ENCODE data around the gene DNM3. TPM values are rescaled to one million over a fixed set of nuclear protein-coding genes. Genes with fewer than 3 reads are reported as not detected.

The DNM3 gene
- total RNA-seq, 2 experiments from 2014 or later: 1.6 to 1.8 TPM

DNA sequence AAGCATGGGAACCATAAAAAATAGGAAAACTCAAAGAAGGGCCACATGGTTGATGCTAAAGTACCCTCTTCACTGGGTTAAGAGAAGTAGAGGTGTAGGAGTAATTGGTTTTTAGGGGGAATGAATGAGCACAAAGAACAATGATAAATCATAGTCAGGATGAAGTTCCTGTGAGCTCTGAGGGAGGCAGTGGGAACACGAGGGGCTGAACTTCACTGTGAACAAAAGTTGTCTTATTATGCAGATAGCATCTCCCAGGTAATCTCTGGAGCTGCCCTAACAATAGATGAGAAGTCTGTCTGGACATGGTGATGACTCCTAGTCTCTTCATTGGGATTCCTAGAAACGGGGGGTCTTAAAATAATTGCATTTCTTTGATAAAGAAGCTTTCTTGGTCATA lies 127.9 kb downstream of the DNM3 start:
- H3K27me3 ChIP-seq (ENCODE audit: control insufficient read depth in 1 of 2, insufficient read depth in 2 of 2, low read length in 2 of 2): no peaks in the 10 kb centered on the region
- DNase-seq (no peak), ATAC-seq (ENCODE audit: poor library complexity) (no peak)
- no peaks in the 10 kb centered on the region for H3K9me3 ChIP-seq (ENCODE audit: control insufficient read depth in 1 of 2, insufficient read depth in 1 of 2, low read length in 2 of 2)
- Mint-ChIP-seq H3K4me1 (ENCODE audit: low read depth) (no peaks in the 10 kb centered on the region), H3K27ac (no peak overlapping the region), H3K9me3 (no peaks in the 10 kb centered on the region), H3K4me3 (no peak overlapping the region), H3K36me3 (ENCODE audit: low read depth) (no peaks in the 10 kb centered on the region), H3K27me3 (no peaks in the 10 kb centered on the region)
- TF ChIP-seq, protein P1, sequence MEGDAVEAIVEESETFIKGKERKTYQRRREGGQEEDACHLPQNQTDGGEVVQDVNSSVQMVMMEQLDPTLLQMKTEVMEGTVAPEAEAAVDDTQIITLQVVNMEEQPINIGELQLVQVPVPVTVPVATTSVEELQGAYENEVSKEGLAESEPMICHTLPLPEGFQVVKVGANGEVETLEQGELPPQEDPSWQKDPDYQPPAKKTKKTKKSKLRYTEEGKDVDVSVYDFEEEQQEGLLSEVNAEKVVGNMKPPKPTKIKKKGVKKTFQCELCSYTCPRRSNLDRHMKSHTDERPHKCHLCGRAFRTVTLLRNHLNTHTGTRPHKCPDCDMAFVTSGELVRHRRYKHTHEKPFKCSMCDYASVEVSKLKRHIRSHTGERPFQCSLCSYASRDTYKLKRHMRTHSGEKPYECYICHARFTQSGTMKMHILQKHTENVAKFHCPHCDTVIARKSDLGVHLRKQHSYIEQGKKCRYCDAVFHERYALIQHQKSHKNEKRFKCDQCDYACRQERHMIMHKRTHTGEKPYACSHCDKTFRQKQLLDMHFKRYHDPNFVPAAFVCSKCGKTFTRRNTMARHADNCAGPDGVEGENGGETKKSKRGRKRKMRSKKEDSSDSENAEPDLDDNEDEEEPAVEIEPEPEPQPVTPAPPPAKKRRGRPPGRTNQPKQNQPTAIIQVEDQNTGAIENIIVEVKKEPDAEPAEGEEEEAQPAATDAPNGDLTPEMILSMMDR (IDR thresholded peaks at IDR 0.05): no peak
- intact Hi-C loops (cut with DNase I, micrococcal nuclease): no loop called here
- no peak overlapping the region for H3K27ac ChIP-seq (ENCODE audit: low read depth in 1 of 2, low read length in 2 of 2)
- ChIA-PET POLR2A (no interaction called here), CTCF (no interaction called here)
- no peaks in the 10 kb centered on the region for H3K4me1 ChIP-seq (ENCODE audit: insufficient read depth, low read length)
- H3K4me3 ChIP-seq (ENCODE audit: low read length): no peak overlapping the region
- no peaks in the 10 kb centered on the region for H3K36me3 ChIP-seq (ENCODE audit: insufficient read depth, low read length)

DNA sequence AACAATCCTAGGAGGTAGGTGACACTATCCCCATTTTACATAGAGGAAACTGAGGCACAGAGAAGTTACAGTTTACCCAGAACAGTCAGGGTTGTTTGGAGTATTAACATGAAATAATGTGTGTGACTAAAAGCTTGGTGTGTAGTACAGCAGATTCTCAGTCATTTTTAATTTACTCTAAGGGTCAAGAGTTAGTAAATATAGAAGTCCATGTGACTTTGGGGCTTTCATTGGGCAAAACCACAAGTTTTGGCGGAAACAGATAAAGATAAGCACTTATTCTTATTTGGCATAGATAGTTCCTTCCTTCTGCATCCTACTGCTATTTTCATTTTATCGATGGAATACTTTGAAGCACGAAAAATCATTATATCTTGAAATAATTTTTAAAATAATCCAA lies 128.5 kb downstream of the DNM3 start:
- Mint-ChIP-seq H3K4me1 (ENCODE audit: low read depth) (no peaks in the 10 kb centered on the region), H3K27me3 (no peaks in the 10 kb centered on the region), H3K27ac (no peak overlapping the region), H3K9me3 (no peaks in the 10 kb centered on the region), H3K4me3 (no peak overlapping the region), H3K36me3 (ENCODE audit: low read depth) (no peaks in the 10 kb centered on the region)
- H3K36me3 ChIP-seq (ENCODE audit: insufficient read depth, low read length): no peaks in the 10 kb centered on the region
- no peak overlapping the region for H3K4me3 ChIP-seq (ENCODE audit: low read length)
- intact Hi-C loops (cut with DNase I, micrococcal nuclease): no loop called here
- no peak overlapping the region for H3K27ac ChIP-seq (ENCODE audit: low read depth in 1 of 2, low read length in 2 of 2)
- ATAC-seq (ENCODE audit: poor library complexity): no peak
- no peak for DNase-seq
- TF ChIP-seq, protein P1 (IDR thresholded peaks at IDR 0.05): no peak
- no peaks in the 10 kb centered on the region for H3K4me1 ChIP-seq (ENCODE audit: insufficient read depth, low read length)
- CTCF ChIA-PET: no interaction called here
- no peaks in the 10 kb centered on the region for H3K27me3 ChIP-seq (ENCODE audit: control insufficient read depth in 1 of 2, insufficient read depth in 2 of 2, low read length in 2 of 2)
- H3K9me3 ChIP-seq (ENCODE audit: control insufficient read depth in 1 of 2, insufficient read depth in 1 of 2, low read length in 2 of 2): no peaks in the 10 kb centered on the region
- POLR2A ChIA-PET: no interaction called here

DNA sequence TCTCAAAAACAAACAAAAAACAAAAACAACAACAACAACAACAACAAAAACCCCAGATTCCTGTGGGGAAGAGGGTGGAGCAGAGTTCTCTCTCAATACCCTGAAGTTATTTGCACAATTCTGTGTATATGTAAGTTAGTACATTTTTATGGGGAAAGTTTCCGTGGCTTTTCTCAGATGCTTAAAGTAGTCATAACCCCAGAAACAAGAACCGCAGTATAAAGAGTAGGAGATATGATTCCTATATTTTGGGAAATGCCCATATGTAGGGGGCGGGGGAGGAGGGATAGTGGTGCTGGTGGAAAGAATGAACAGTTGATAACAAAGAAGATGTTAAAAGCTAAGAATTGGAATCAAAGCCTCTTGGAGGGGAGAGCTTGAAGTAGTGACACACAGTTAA lies 131.5 kb downstream of the DNM3 start:
- TF ChIP-seq, protein P1 (IDR thresholded peaks at IDR 0.05): no peak
- ATAC-seq (ENCODE audit: poor library complexity) (no peak), DNase-seq (no peak)
- no peaks in the 10 kb centered on the region for H3K9me3 ChIP-seq (ENCODE audit: control insufficient read depth in 1 of 2, insufficient read depth in 1 of 2, low read length in 2 of 2)
- no peaks in the 10 kb centered on the region for H3K4me1 ChIP-seq (ENCODE audit: insufficient read depth, low read length)
- CTCF ChIA-PET: no interaction called here
- no peak overlapping the region for H3K4me3 Mint-ChIP-seq
- POLR2A ChIA-PET: no interaction called here
- H3K9me3 Mint-ChIP-seq: no peaks in the 10 kb centered on the region
- no peak overlapping the region for H3K27ac ChIP-seq (ENCODE audit: low read depth in 1 of 2, low read length in 2 of 2)
- H3K27me3 Mint-ChIP-seq: no peaks in the 10 kb centered on the region
- no peaks in the 10 kb centered on the region for H3K4me1 Mint-ChIP-seq (ENCODE audit: low read depth)
- H3K36me3 Mint-ChIP-seq (ENCODE audit: low read depth): no peaks in the 10 kb centered on the region
- H3K27me3 ChIP-seq (ENCODE audit: control insufficient read depth in 1 of 2, insufficient read depth in 2 of 2, low read length in 2 of 2): no peaks in the 10 kb centered on the region
- H3K27ac Mint-ChIP-seq: no peak overlapping the region
- no peak overlapping the region for H3K4me3 ChIP-seq (ENCODE audit: low read length)
- no peaks in the 10 kb centered on the region for H3K36me3 ChIP-seq (ENCODE audit: insufficient read depth, low read length)
- intact Hi-C loops (cut with DNase I, micrococcal nuclease): no loop called here

Measured in CD4-positive, alpha-beta T cell (primary cell).